GM19025 (cell line): ENCODE results near the gene CRYBA1.
"Not testable (repeated sequence)": the region's sequence is repeated elsewhere in the genome, so short reads cannot be mapped to it uniquely, and the experiment has no call there.

Source experiments
- ATAC-seq: cut with Tn5 transposase; IDR thresholded peaks from one replicate; pipeline ENCODE4 v1.9.1; 2021; ENCODE audit warnings: mild to moderate bottlenecking, low read depth, moderate library complexity; ENCODE audit not compliant: unreplicated experiment

CRYBA1 gene

DNA sequence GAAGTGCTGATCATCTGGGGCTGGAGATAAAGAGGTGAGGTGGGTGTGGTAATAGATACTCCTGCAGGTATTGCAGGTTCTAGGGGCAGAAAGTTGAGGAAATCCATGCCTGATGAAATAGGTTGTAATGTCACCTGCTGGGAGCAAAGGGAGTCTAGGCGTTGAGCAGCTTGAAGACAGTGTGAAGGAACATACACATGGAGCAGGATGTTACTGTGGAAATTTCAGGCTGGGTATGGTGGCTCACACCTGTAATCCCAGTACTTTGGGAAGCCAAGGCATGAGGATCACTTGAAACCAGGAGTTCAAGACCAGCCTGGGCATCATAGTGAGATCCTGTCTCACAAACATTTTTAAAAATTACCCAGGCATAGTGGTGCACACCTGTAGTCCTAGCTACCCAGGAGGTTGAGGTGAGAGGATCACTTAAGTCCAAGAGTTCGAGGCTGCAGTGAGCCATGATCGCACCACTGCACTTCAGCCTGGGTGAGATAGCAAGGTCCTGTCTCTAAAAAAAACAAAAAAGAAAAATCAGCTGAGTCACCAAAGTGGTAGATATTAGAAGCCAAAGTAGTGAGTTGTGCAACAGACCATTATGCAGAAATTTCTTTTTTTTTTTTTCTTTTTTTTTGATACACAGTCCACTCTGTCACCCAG lies 9.1 kb upstream of the CRYBA1 start:
- ATAC-seq, result no peak

DNA sequence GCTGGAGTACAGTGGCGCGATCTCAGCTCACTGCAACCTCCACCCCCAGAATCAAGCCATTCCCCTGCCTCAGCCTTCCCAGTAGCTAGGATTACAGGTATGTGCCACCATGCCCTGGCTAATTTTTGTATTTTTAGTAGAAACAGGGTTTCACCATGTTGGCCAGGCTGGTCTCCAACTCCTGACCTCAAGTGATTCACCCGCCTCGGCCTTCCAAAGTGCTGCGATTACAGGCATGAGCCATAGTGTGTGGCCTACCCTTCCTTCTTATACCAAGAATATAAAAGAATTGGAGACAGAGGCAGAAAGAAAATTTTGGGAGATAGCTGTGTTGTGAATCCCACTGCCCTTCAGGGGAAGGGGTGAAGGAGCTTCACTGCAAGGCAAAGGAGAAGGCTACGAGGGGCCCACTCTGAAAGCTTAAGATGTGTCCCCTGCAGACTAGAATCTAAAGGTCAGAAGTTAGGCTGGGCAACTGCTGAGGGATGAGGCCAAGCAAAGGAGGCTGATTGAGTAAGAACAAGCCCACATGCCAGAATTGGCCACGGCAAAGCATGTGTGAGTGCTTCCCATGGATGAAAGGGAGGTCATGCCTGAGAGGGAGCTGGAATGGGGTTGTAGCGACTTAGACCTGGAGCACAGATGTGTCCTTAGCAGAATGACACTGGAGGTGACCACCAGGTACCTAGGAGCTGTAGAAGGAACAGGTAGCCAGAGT lies 8.4 kb upstream of the CRYBA1 start:
- ATAC-seq, result no peak

- no peak for ATAC-seq
These were observed 6.2 kb upstream of the CRYBA1 start for GRCh38 chr17:29240477-29240876.

GRCh38 chr17:29240968-29241963 lies 5.4 kb upstream of the CRYBA1 start:
- ATAC-seq, result no peak

DNA sequence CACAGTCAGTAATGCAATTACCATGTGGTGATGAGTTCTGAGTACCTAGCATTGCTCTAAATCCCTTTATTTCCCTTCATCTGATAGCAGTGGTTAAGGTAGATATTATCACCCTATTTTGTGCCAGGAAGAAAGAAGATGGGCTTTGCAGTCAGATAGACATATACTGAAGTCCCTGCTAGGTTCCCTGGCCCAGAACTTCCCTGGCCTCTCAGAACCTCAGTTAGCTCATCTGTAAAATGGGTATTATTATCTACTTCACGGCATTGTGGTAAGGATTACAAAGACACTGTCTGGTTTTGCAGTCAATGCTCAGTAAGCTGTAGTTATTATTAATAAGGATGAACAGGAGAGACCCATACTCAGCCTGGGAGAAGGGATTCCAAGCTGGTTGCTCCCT lies 4.6 kb upstream of the CRYBA1 start:
- ATAC-seq, result no peak

DNA sequence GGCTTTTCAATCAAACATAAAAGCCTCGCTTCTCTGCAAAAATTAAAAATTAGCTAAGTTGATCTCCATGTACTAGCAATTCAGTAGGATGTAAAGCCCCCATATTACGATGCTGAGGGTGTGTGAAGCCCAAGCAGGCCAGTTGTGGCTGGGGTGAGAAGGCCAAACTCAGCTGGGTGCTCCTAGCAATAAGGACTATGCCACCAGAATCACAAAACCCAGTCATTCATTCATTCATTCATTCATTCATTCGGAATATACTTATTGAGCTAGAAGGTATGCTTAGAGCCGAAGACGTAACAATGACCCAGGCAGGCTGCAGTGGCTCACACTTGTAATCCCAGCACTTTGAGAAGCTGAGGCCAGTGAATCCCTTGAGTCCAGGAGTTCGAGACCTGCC lies 3.9 kb upstream of the CRYBA1 start:
- no peak for ATAC-seq

GRCh38 chr17:29243792-29244191 lies 2.9 kb upstream of the CRYBA1 start:
- ATAC-seq, result no peak

DNA sequence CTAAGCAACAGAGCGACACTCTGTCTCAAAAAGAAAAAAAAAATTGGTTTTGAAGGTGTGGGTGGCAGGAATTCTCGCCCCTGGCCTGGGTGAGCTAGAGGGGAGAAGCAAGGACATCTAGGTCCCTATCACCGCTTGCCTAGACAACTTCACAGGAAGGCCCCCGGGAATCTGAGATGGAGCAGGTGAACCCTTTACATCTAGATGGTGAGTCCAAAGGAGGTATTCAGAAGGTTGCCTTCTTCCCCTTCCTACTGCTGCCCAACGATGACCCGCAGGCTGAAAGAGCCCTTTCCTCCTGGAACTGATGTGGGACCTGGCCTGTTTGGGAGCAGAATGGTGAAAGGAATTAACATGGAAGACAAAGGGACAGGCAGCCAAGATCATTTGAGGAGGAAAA lies 1.3 kb upstream of the CRYBA1 start:
- ATAC-seq, result no peak

- no peak for ATAC-seq
These were observed 560 bp downstream of the CRYBA1 start for GRCh38 chr17:29247219-29247618.

DNA sequence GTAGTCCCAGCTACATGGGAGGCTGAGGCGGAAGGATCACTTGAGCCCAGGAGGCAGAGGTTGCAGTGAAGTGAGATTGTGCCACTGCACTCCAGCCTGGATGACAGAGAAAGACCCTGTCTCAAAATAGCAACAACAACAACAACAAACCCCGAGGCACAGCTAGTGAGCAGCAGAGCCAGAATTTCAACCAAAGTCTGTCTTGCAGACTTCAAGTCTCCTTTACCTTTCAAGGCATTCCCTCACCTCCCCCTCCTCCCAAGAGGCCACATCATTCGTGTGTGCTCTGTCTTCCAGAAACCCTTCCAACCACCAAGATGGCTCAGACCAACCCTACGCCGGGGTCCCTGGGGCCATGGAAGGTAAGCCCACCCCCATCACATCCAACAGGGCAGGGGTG lies 2.2 kb downstream of the CRYBA1 start:
- ATAC-seq, result no peak

- ATAC-seq, result no peak
These were observed 4.0 kb downstream of the CRYBA1 start for GRCh38 chr17:29250666-29251065.

DNA sequence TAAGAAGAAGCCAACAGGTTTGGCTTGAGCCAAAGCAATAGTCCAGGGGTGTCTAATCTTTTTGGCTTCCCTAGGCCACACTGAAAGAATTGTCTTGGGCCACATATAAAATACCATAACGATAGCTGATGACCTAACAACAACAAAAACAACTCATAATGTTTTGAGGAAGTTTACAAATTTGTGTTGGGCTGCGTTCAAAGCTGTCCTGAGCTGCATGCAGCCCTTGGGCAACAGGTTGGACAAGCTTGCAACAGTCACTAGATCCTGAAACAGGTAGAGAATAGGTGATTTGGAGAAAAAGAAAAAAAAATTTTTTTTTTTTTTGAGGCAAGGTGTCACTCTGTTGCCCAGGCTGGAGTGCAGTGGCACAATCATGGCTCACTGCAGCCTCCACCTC lies 4.5 kb downstream of the CRYBA1 start:
- ATAC-seq, result no peak

- no peak for ATAC-seq
These were observed 5.6 kb downstream of the CRYBA1 start for GRCh38 chr17:29252101-29252791.

DNA sequence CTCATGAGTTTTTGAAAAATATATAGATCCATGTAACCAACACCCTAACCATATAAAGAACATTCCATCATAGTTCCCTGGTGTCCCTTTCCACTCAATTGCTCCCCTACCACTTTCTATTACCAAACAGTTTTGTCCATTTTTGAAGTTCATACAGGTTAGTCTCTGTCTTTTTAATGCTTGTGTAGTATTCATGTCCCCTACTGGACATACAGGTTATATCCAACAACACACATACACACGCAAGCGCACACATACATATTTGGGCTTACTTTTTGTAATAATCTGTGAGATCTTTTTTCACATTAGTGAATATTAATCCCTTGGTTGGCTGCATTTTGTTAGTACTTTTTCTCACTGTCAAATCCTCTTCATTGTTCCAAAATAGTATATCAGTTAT lies 6.4 kb downstream of the CRYBA1 start:
- ATAC-seq, result no peak

GRCh38 chr17:29255926-29256522 lies 9.4 kb downstream of the CRYBA1 start:
- no peak for ATAC-seq

- ATAC-seq, result no peak
These were observed 10.2 kb downstream of the CRYBA1 start for GRCh38 chr17:29256735-29257466.

DNA sequence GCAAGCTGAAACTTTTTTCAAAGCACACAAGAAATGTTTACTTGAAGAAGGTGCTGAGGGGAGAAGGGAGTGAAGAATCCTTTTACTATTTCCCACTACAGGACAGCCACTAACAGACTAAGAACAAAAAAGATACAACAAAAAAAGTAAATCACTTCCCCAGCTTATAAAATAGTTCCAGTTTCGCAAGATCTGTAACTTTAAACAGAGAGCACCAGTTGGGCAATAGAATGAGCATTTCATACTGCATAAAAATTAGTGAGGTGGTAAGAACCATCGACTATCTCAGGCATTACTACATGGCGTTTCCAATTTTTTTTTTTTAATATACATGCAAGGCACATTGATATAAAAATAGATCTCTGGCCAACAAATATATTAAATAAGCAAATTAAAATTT lies 11.1 kb downstream of the CRYBA1 start:
- ATAC-seq, result no peak

DNA sequence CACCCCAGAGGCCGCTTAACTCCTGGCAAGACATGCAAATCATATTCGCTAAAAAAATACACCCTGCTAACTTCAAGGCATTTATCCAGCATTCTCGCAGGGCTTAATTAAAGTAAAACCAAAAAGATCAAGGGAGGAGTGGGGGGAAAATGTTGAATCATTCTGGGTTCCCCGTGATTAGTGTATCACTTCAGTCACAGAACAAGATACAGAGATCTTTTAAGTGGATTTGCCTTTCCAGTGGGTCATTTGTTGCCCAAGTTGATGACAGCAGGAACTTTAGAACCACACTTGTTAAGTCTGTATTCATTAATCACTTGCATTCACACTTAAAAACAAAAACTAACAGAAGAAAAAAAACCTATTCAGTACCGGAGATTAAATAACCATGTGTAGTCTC lies 17.3 kb downstream of the CRYBA1 start:
- ATAC-seq, result no peak

- not testable (repeated sequence) for ATAC-seq
These were observed 25.3 kb downstream of the CRYBA1 start for GRCh38 chr17:29271980-29272379.

GRCh38 chr17:29273924-29274323 lies 27.3 kb downstream of the CRYBA1 start:
- ATAC-seq, result no peak
